Measurements from ENCODE around the gene AGAP1. TPM values are rescaled to one million over a fixed set of nuclear protein-coding genes. Genes with fewer than 3 reads are reported as not detected.

Gene AGAP1
- total RNA-seq, 1 donor, result 18.5 TPM

DNA sequence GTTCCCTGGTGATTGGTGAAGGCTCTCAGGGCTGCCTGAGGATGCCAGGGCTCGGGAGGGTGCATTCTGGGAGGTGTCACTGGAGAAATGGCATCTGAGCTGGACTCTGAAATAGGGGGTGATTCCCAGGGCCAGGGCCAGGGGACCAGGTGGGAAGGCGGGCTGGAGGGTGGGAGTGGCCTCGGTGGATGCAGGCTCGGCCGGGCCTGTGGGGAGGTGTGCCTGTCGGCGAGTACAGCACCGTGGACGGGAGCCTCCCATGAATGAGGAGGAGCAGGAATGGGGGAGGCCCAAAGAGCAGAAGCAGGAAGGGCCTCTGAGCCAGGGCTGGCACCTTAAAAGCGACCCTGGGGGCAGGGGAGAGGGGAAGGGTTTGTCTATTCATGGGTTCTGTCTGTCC lies 557.5 kb downstream of the AGAP1 start:
- Histone ChIP-seq H3K27me3 (ENCODE audit: insufficient read depth, low read length) (no peaks in the 10 kb centered on the region), H3K27ac (ENCODE audit: low read depth, low read length) (no peak overlapping the region), H3K9me3 (ENCODE audit: low read depth, low read length) (no peaks in the 10 kb centered on the region), H3K36me3 (ENCODE audit: insufficient read depth, low read length) (peaks cover 7% of the 10 kb centered on the region), H2AFZ (ENCODE audit: low read length) (no peak overlapping the region), H3K4me2 (ENCODE audit: insufficient read depth, low read length) (no peak overlapping the region), H3K4me1 (ENCODE audit: insufficient read depth, low read length) (no peaks in the 10 kb centered on the region), H4K20me1 (ENCODE audit: insufficient read depth, low read length) (no peaks in the 10 kb centered on the region), H3K4me3 (ENCODE audit: insufficient read depth, low read length) (no peak overlapping the region), H3K79me2 (ENCODE audit: insufficient read depth, low read length) (no peaks in the 10 kb centered on the region)
- TF ChIP-seq, protein P1, sequence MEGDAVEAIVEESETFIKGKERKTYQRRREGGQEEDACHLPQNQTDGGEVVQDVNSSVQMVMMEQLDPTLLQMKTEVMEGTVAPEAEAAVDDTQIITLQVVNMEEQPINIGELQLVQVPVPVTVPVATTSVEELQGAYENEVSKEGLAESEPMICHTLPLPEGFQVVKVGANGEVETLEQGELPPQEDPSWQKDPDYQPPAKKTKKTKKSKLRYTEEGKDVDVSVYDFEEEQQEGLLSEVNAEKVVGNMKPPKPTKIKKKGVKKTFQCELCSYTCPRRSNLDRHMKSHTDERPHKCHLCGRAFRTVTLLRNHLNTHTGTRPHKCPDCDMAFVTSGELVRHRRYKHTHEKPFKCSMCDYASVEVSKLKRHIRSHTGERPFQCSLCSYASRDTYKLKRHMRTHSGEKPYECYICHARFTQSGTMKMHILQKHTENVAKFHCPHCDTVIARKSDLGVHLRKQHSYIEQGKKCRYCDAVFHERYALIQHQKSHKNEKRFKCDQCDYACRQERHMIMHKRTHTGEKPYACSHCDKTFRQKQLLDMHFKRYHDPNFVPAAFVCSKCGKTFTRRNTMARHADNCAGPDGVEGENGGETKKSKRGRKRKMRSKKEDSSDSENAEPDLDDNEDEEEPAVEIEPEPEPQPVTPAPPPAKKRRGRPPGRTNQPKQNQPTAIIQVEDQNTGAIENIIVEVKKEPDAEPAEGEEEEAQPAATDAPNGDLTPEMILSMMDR (IDR thresholded peaks at IDR 0.05; ENCODE audit: extremely low read depth, low read depth, low read length), result no peak
- DNase-seq (ENCODE audit: insufficient read length, low spot score, missing footprints), result no peak

DNA sequence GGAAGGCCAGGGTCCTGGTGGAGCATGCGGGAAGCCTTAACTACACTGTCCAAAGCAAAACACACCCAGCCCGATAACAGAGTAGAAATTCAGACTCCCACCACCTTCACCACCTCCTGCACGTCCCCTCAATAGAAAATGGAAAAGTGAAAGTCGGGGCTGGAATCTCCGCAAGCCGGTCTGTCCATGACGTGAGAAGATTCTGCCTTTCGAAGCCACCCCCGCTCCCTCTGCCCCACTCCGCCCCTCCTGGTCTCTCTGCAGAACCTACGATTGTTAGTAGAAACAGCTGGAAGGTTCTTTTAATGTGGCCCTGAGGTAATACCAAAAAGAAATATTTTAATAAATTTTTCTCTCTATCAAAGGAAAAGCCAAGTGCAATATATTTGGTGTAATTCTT lies 558.0 kb downstream of the AGAP1 start:
- no peak overlapping the region for H3K4me3 ChIP-seq (ENCODE audit: insufficient read depth, low read length)
- no peak overlapping the region for H3K4me2 ChIP-seq (ENCODE audit: insufficient read depth, low read length)
- H4K20me1 ChIP-seq (ENCODE audit: insufficient read depth, low read length), result no peaks in the 10 kb centered on the region
- no peaks in the 10 kb centered on the region for H3K9me3 ChIP-seq (ENCODE audit: low read depth, low read length)
- TF ChIP-seq, protein P1 (IDR thresholded peaks at IDR 0.05; ENCODE audit: extremely low read depth, low read depth, low read length), result no peak
- no peak overlapping the region for H3K27ac ChIP-seq (ENCODE audit: low read depth, low read length)
- no peak for DNase-seq (ENCODE audit: insufficient read length, low spot score, missing footprints)
- no peaks in the 10 kb centered on the region for H3K4me1 ChIP-seq (ENCODE audit: insufficient read depth, low read length)
- H2AFZ ChIP-seq (ENCODE audit: low read length), result no peak overlapping the region
- H3K79me2 ChIP-seq (ENCODE audit: insufficient read depth, low read length), result no peaks in the 10 kb centered on the region
- peaks cover 7% of the 10 kb centered on the region for H3K36me3 ChIP-seq (ENCODE audit: insufficient read depth, low read length)
- H3K27me3 ChIP-seq (ENCODE audit: insufficient read depth, low read length), result no peaks in the 10 kb centered on the region

DNA sequence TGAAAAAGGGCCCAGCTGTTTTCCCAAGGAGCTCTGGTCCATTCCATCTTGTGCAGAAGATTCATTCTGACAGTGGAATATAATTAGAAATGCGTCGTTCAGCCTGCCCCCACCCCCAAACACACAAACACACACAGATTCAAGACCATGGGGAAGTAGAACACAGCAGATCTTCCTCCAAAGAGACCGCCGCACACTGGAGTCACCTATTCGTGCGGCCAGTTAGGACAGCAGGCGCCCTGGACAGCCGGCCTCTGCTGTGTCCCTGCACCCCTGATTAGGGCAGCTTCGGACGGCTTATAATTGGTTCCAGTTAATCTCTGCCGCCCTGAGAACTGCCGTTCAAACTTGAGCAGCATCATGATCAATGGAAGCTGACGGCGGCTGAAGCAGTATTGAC lies 558.4 kb downstream of the AGAP1 start:
- TF ChIP-seq, protein P1 (IDR thresholded peaks at IDR 0.05; ENCODE audit: extremely low read depth, low read depth, low read length), result no peak
- no peak for DNase-seq (ENCODE audit: insufficient read length, low spot score, missing footprints)

DNA sequence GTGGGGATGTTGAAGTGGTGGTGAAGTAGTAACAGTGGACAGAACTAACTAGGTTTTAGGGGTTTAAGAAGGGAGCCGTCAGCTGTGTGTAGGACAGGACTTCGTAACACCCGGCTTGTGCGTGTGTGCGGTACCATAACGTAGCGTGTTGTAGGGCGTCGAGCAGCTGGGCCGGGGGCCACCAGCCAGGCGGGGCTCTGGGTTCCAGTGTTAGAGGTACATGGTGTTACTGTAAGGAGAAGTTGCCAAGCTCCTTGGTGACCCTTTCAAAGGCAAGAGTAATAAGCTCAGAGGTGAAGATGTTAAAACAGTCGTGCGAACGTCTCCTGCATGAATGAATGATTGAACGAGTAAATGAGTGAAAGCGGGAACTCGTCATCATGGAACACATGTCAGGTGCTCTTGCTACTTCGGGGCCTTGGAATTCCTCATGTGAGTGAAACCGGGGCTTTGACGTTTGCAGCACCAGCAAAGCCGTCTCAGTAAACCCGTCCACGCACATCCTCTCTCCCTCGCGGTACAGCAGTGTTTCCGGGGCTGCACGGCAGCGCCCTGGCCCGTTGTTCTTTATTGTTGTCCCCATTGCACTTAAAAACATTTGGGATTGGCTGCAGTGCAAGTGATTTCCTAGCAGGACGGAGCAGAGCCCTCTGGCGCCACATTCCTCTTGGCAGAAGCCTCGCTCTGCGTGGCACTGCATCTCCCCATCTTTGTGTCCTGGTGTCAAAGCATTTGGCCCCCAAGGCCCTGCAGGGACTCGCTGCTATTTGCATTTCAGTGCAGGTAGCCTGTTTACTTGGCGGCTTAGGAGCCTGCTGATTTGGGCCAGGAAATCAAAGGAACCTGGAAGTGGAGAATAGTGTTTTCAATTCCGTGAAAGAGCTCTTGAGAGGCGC lies 559.3 kb downstream of the AGAP1 start:
- Histone ChIP-seq H3K4me2 (ENCODE audit: insufficient read depth, low read length) (no peak overlapping the region), H3K9me3 (ENCODE audit: low read depth, low read length) (no peaks in the 10 kb centered on the region)

More for the DNA sequence above, 558.4 kb downstream of the AGAP1 start:
- H3K27ac ChIP-seq (ENCODE audit: low read depth, low read length), result no peak overlapping the region
- H3K36me3 ChIP-seq (ENCODE audit: insufficient read depth, low read length), result peaks cover 7% of the 10 kb centered on the region
- no peaks in the 10 kb centered on the region for H3K4me1 ChIP-seq (ENCODE audit: insufficient read depth, low read length)
- H3K4me3 ChIP-seq (ENCODE audit: insufficient read depth, low read length), result no peak overlapping the region
- no peaks in the 10 kb centered on the region for H3K27me3 ChIP-seq (ENCODE audit: insufficient read depth, low read length)
- no peaks in the 10 kb centered on the region for H4K20me1 ChIP-seq (ENCODE audit: insufficient read depth, low read length)
- no peak overlapping the region for H2AFZ ChIP-seq (ENCODE audit: low read length)
- no peaks in the 10 kb centered on the region for H3K79me2 ChIP-seq (ENCODE audit: insufficient read depth, low read length)
- H3K9me3 ChIP-seq (ENCODE audit: low read depth, low read length), result no peaks in the 10 kb centered on the region
- no peak overlapping the region for H3K4me2 ChIP-seq (ENCODE audit: insufficient read depth, low read length)

More for the DNA sequence above, 559.3 kb downstream of the AGAP1 start:
- H3K4me1 ChIP-seq (ENCODE audit: insufficient read depth, low read length), result no peaks in the 10 kb centered on the region
- DNase-seq (ENCODE audit: insufficient read length, low spot score, missing footprints), result no peak
- no peak overlapping the region for H3K27ac ChIP-seq (ENCODE audit: low read depth, low read length)
- TF ChIP-seq, protein P1 (IDR thresholded peaks at IDR 0.05; ENCODE audit: extremely low read depth, low read depth, low read length), result no peak
- H3K4me3 ChIP-seq (ENCODE audit: insufficient read depth, low read length), result no peak overlapping the region
- H3K27me3 ChIP-seq (ENCODE audit: insufficient read depth, low read length), result no peaks in the 10 kb centered on the region
- no peak overlapping the region for H2AFZ ChIP-seq (ENCODE audit: low read length)
- H3K79me2 ChIP-seq (ENCODE audit: insufficient read depth, low read length), result no peaks in the 10 kb centered on the region
- H3K36me3 ChIP-seq (ENCODE audit: insufficient read depth, low read length), result peaks cover 7% of the 10 kb centered on the region
- H4K20me1 ChIP-seq (ENCODE audit: insufficient read depth, low read length), result no peaks in the 10 kb centered on the region
